NCI-H2029 (cell line): ENCODE results near the gene GRM5.

Experiments
- DNase-seq: peaks from one replicate; lab custom pipeline; 2025; lab: John Stamatoyannopoulos, UW

Gene GRM5

DNA sequence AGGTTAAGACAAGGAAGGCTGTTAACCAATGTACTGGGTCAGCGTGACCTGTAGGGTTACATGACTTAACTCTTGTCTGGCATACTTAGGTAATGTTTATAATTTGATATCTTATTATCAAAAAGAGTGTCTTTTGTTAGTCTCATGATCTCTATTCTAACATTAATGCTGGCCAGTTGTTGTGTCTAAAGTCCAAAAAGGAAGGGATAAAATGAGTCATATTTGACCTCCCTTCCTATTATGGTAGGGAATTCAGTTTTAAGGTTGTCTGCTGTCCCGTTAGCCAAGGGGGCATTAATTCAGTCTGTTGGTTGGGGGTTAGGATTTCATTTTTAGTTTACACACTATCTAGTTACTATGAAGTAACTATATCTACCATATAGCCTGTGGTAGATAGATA is 364.0 kb downstream of the GRM5 start:
- DNase-seq, result no peak

- DNase-seq, result no peak
These were observed 368.6 kb downstream of the GRM5 start for GRCh38 chr11:88697139-88697538.

DNA sequence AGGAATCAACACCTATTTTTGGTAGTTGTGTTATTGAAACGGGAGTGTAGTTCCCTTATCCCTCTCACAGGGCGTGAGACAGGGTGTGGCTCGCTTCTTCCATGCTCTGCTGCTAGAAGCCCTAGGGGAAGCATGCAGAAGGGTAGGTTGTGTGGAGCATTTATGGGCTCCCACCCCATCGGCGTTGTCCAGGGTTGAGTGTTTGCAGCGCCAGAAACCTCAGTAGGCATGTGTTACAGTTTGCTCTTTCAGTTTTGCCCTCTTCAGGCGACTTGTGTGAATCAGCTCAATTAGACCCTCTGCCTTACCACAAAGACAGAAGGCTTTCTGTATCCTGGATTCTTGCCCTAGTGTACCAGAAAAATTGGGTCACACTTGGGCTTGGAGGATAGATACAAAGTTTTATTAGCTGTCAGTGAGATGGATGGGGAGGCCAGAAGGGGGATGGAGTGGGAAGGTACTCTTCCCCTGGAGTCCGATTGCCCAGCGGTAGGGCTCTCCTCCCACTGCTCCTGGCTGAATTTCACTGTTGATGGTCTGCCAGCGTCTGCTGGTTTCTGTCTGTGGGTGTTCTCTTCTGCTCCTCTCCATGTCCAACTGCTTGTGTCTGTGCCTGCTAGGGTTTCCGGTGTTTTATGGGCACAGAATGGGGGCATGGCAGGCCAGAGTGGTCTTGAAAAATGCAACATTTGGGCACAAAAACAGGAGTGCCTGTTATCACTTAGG is 369.9 kb downstream of the GRM5 start:
- no peak for DNase-seq

GRCh38 chr11:88692306-88693086 is 373.3 kb downstream of the GRM5 start:
- DNase-seq, result no peak

DNA sequence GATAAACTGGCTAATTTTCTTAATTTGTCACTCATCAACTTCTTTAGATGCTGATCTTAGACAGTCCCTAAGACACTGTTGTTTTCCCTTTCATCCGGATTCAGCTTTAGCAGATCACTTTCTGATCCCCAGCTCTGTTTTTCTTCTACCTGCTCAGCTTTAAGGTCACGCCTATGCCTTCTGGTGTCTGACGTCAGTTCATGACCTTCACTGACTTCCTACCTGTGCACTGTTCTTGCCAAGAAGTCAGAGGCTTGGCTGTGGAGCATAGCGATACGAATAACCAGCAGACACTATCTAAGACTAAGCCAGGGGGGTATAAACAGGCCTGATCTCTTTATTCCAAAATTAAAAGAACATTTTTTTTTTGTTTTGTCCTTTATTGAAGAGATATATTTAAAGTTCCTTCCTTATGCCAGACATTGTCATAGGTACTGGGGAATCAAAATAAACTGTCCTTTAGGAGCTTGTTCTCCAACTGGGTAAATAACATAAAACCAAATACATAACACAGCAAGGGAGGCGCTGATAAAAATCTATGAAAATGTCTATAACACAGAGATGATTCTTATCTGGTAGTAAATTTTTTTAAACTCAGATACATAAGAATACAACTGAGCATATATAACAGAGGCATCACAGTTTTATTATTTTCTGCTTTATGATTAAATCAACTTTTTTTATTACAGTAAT is 376.1 kb downstream of the GRM5 start:
- no peak for DNase-seq

- DNase-seq, result no peak
These were observed 382.8 kb downstream of the GRM5 start for GRCh38 chr11:88683024-88683423.

- DNase-seq, result no peak
These were observed 385.0 kb downstream of the GRM5 start for GRCh38 chr11:88680806-88681205.

- DNase-seq, result no peak
These were observed 399.4 kb downstream of the GRM5 start for GRCh38 chr11:88666364-88666763.

DNA sequence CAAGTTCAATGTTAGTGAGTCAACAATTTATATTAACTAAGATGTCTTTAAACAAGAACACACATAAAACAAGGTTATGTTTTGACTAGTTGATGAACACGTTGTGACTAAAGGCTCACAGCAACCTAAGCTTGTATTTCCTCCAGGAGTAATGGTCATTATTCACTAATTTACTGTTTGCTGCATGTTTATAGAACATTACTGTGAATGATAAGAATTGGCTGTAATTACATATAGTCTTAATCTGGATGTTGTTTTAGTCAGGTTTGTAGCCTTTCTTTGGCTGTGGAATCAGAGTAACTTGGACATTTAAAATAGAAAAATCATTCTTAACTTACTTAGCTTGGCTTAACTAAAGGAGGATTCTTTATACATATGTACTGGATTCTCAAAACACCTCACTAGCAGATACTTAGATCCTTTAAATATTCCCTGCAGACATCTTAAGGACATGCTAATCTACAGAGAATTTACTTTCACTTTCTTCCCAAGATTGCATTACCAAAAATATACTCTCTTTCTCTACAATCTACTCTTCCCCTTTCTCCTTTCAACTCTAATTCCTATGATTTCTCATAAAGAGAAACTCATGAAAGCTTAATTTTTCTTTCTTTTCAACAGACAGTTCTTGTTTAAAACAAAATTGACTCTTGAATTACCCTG is 408.6 kb downstream of the GRM5 start:
- no peak for DNase-seq

DNA sequence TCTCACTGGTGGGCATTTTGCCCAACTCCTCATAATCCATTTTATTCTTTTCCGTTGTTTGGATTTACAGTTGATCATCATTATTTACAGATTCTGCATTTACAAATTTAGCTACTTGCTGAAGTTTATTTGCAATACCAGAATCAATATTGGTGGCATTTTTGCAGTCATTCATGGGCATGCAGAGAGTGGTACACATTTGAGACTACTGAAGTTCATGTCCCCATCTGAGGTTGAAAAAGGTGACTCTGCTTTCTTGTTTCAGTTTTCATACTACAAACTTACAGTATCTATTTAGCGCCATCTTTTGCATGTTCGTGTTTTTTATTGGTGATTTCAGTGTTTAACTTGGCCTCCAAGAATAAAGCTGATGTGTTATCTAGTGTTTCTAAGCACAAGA is 409.5 kb downstream of the GRM5 start:
- no peak for DNase-seq

DNA sequence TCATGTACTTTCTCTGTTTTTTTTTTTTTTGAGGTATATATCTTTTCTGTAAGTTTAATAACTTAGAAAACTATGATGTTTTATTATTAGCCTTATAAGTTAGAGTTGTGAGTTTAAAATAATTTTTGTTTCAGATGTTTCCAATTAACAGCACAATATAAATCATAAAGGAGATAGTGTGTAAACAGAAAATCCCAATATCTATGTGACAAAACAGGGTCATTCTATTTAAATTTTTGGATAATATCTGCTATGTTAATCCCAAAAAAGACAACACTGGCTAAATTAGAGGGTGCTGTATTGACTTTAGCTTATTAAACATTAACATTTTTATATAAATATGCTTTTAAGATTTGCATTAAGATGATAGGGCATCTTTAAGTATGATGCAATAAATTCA is 410.1 kb downstream of the GRM5 start:
- DNase-seq, result no peak

DNA sequence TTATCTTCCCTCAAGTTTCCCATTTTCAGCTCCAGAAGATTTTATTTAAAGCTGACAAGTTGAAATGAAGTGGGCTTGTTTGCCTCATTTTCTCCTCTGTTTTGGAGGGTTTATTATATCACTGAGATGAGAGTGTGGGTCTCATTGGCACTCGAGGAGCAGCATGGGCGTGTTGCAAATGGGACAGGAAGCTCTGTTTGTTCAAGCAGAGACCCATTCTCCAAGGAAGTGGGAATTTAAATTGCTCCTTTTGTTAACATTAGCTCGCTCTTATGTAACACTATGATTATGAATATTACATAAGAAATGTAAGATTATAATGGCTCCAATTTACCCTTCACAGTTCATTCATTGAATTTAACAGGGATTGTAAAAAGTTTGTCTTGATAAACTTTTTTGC is 410.6 kb downstream of the GRM5 start:
- no peak for DNase-seq

GRCh38 chr11:88651556-88651955 is 414.2 kb downstream of the GRM5 start:
- DNase-seq, result no peak

DNA sequence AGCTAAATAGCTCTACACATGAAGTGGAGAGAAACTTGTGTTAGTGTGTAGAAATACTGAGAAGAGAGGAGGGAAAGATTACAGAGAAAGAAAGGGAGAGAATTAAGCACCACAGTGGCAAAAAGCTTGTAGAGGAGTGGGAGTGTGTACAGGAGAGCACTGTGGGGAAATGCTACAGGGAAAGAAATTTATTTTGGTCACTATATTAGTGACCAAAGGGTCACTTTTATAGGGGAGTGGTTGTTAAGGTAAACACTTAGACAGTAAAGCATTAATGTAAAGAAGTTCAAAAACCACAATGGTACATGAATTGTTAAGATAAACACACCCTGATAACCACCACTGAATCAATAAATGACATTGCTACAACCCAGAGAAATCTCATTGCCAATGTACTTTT is 421.1 kb downstream of the GRM5 start:
- DNase-seq, result no peak

DNA sequence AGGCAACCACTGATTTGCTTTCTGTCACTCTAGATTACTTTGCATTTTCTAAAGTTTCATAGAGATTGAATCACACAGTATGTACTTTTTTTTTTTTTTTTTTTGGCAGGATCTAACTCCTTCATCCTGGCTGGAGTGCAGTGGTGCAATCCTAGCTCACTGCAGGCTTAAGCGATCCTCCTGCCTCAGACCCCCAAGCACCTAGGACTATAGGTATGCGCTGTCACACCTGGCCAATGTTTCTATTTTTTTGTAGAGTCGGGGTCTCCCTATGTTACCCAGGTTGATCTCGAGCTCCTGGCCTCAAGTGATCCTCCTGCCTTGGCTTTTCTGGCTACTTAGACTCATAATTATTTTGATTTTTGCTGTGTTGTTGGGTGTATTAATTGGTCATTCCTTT is 433.6 kb downstream of the GRM5 start:
- DNase-seq, result no peak

DNA sequence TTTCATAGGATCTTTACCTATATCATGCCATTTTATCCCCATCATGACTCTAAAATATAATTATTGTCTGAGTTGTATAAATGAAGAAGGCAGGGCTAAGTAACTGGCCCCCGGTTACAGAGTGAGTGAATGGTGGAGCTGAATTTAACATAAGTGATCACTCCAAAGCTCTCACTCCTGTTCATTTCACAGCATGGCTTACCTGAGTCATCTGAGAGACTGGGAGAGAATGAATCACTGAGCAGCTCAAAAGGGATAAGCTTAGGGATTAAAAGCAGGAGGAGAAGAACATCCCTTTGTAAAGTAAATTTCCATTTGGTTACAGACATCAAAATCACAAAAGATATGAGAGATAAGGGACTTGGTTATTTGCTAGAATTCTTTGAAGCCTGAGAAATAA is 434.3 kb downstream of the GRM5 start:
- no peak for DNase-seq

- no peak for DNase-seq
These were observed 436.3 kb downstream of the GRM5 start for GRCh38 chr11:88629496-88629895.

GRCh38 chr11:88626216-88626615 is 439.6 kb downstream of the GRM5 start:
- no peak for DNase-seq

GRCh38 chr11:88623531-88623930 is 442.3 kb downstream of the GRM5 start:
- DNase-seq, result no peak

DNA sequence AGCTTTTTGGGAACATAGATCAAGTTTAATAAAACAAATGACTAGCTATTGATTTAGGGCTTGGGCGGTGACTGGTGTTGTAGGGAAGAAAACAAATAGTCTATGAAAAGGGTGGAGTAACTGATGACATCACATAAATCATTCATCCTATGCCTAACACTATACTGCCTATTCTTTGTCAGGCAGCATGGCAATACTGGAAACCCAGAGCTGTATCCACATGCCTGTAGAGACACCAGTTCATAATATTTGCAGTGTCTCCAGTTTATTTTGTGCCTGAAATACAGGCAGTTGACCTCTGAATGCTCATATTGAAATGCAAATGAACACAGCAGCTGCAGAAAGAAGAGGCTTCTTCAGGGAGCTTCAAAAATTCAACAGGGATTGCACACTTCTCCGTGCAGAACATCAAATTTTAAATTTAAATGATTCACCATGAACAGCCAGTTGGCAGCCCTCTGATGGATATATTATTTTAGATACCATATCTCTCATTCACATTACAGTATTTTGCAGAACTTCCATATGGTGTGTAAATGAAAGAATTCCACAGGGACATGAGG is 445.1 kb downstream of the GRM5 start:
- DNase-seq, result no peak

DNA sequence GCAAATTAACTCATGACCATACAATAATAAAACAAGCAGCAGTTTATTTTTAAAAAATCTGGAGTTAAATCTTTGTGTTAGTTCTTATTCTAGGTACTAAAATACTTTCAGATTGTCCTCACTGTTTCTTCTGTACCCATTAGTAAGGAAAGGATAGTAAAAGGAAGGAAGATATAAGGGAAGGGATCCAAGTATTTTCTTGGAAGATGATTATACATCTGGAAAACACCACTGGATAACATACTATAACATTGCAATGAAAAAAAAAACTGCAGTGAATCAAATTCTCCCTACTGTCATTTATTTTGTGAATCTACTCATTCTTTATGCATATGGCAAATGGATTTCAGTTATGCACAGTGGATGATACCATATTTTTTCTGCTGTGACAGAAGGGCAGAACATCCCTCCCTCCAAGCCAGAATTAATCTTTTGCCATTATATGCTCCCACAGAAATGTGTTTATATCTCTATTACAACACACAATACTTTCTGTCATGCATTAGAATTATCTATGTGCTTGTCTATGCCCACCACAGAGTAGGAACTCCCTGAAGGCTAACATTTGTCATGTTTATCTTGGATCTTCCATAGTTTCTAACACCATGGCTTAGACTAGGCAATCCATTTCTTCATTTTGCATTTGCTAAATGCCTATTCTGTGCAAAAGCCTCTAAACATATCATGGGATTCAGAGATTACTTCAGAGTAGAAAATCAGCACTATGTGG is 446.0 kb downstream of the GRM5 start:
- DNase-seq, result no peak

DNA sequence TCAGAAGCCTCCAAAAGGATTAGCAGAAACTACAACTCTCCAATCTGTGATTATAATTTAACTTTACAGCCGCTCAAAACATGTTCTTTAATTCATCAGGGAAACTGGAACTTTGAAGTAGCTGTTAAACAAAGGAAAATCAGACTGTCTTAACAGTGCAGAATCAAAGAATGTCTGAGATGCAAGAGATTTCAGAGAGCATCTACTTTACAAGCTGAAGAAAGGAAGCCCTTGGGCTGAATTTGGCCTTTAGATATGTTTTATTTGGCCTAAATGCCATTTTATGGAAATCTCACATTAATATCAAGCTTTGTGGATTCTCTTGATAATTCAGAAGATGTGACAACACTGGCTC is 446.7 kb downstream of the GRM5 start:
- DNase-seq, result no peak
